Trophoblast cell (in vitro differentiated cells and primary cell): ENCODE measurements around the gene PRKCI.
"Not testable (repeated sequence)": the region's sequence is repeated elsewhere in the genome, so short reads cannot be mapped to it uniquely, and the experiment has no call there.

Experiments
- DNase-seq, 2 donors: peaks; one replicate each; pipeline ENCODE4 v3.0.0-alpha.2; 2016
- H2AFZ ChIP-seq: 2 replicates; pipeline ENCODE4 v1.6.1; 2013; ENCODE audit warnings: low read length, moderate library complexity, mild to moderate bottlenecking; ENCODE audit not compliant: insufficient read depth, poor library complexity
- H2AK5ac ChIP-seq: 2 replicates; pipeline ENCODE4 v1.6.1; 2013; ENCODE audit warnings: mild to moderate bottlenecking, low read length
- H2BK120ac ChIP-seq: 2 replicates; pipeline ENCODE4 v1.6.1; 2013; ENCODE audit warnings: low read length, mild to moderate bottlenecking, moderate library complexity; ENCODE audit not compliant: insufficient read depth, poor library complexity
- H2BK12ac ChIP-seq: 2 replicates; pipeline ENCODE4 v1.6.1; 2013; ENCODE audit warnings: mild to moderate bottlenecking, low read length, moderate library complexity
- H2BK5ac ChIP-seq: 2 replicates; pipeline ENCODE4 v1.6.1; 2013; ENCODE audit warnings: low read length, low read depth, moderate library complexity, mild to moderate bottlenecking; ENCODE audit not compliant: poor library complexity
- H3K14ac ChIP-seq: 2 replicates; pipeline ENCODE4 v1.6.1; 2013; ENCODE audit warnings: mild to moderate bottlenecking, low read length
- H3K18ac ChIP-seq: 2 replicates; pipeline ENCODE4 v1.6.1; 2013; ENCODE audit warnings: mild to moderate bottlenecking, low read length
- H3K23ac ChIP-seq: 2 replicates; pipeline ENCODE4 v1.6.1; 2013; ENCODE audit warnings: low read length
- H3K27ac ChIP-seq: 2 replicates; pipeline ENCODE4 v1.5.1; 2013; ENCODE audit warnings: low read depth, mild to moderate bottlenecking, inconsistent platforms, low read length, moderate library complexity
- H3K27me3 ChIP-seq: 2 replicates; pipeline ENCODE4 v1.6.1; 2013; ENCODE audit warnings: inconsistent platforms, mild to moderate bottlenecking, low read length, moderate library complexity; ENCODE audit not compliant: insufficient read depth
- H3K36me3 ChIP-seq, 2 experiments: 1 replicate in 1 of 2; 2 replicates in 1 of 2; pipeline ENCODE4 v1.6.1; 2013; ENCODE audit warnings: low read length in 2 of 2, mild to moderate bottlenecking in 2 of 2, moderate library complexity in 1 of 2; ENCODE audit not compliant: insufficient read depth in 2 of 2, control insufficient read depth in 1 of 2
- H3K4ac ChIP-seq: 2 replicates; pipeline ENCODE4 v1.6.1; 2013; ENCODE audit warnings: low read depth, mild to moderate bottlenecking, low read length, moderate library complexity
- H3K4me1 ChIP-seq, 2 experiments: 1 replicate in 1 of 2; 2 replicates in 1 of 2; pipeline ENCODE4 v1.6.1; 2013; ENCODE audit warnings: low read length in 2 of 2, mild to moderate bottlenecking in 2 of 2, moderate library complexity in 1 of 2; ENCODE audit not compliant: insufficient read depth in 2 of 2, control insufficient read depth in 1 of 2
- H3K4me2 ChIP-seq: 2 replicates; pipeline ENCODE4 v1.6.1; 2013; ENCODE audit warnings: inconsistent platforms, mild to moderate bottlenecking, low read length, moderate library complexity
- H3K4me3 ChIP-seq: 2 replicates; pipeline ENCODE4 v1.5.1; 2013; ENCODE audit warnings: mild to moderate bottlenecking, low read depth, low read length, inconsistent platforms
- H3K79me1 ChIP-seq: one replicate; pipeline ENCODE4 v1.6.1; 2013; ENCODE audit warnings: low read length
- H3K79me2 ChIP-seq: 2 replicates; pipeline ENCODE4 v1.6.1; 2013; ENCODE audit warnings: low read length, mild to moderate bottlenecking; ENCODE audit not compliant: control insufficient read depth, insufficient read depth, poor library complexity
- H3K9ac ChIP-seq: 2 replicates; pipeline ENCODE4 v1.6.1; 2013; ENCODE audit warnings: mild to moderate bottlenecking, low read length
- H3K9me3 ChIP-seq: 2 replicates; pipeline ENCODE4 v1.6.1; 2013; ENCODE audit warnings: low read depth, mild to moderate bottlenecking, control low read depth, inconsistent platforms, low read length; ENCODE audit not compliant: insufficient read depth
- H4K12ac ChIP-seq: 2 replicates; pipeline ENCODE4 v1.6.1; 2013; ENCODE audit warnings: low read depth, mild to moderate bottlenecking, low read length, moderate library complexity
- H4K8ac ChIP-seq: 2 replicates; pipeline ENCODE4 v1.6.1; 2013; ENCODE audit warnings: low read depth, mild to moderate bottlenecking, low read length, moderate library complexity
- H4K91ac ChIP-seq: one replicate; pipeline ENCODE4 v1.6.1; 2013; ENCODE audit warnings: low read depth, mild to moderate bottlenecking, low read length, moderate library complexity
- WGBS: extraction: QIAGEN DNeasy Blood & Tissue Kit; methylation state at CpG from one replicate; pipeline ENCODE4 v1.1.7; 2013; ENCODE audit warnings: missing lambda C conversion rate; ENCODE audit not compliant: insufficient read length, insufficient coverage; ENCODE audit errors: extremely low coverage; 5-methylcytosine and 5-hydroxymethylcytosine counted together

The PRKCI gene

GRCh38 chr3:170204509-170204908 is 17.7 kb upstream of the PRKCI start:
- DNase-seq = no peak
- no peak overlapping the region for H2BK5ac ChIP-seq
- H2AFZ ChIP-seq = no peak overlapping the region
- H3K79me1 ChIP-seq = no peaks in the 10 kb centered on the region
- H2AK5ac ChIP-seq = no peak overlapping the region
- H3K9me3 ChIP-seq = no peaks in the 10 kb centered on the region
- H3K4me3 ChIP-seq = no peak overlapping the region
- no peak overlapping the region for H3K9ac ChIP-seq
- no peak overlapping the region for H3K23ac ChIP-seq
- H2BK120ac ChIP-seq = no peak overlapping the region
- H3K4me2 ChIP-seq = no peak overlapping the region
- no peaks in the 10 kb centered on the region for H3K79me2 ChIP-seq
- no peak overlapping the region for H2BK12ac ChIP-seq
- no peaks in the 10 kb centered on the region for H3K36me3 ChIP-seq
- no peak overlapping the region for H3K4ac ChIP-seq
- H3K18ac ChIP-seq = no peak overlapping the region
- no CpG with 5 or more reads among the region's 10 CpGs for WGBS
- H3K4me1 ChIP-seq = no peaks in the 10 kb centered on the region
- H3K14ac ChIP-seq = no peak overlapping the region
- no peaks in the 10 kb centered on the region for H3K27me3 ChIP-seq
- H4K8ac ChIP-seq = no peak overlapping the region
- H3K27ac ChIP-seq = no peak overlapping the region
- H4K12ac ChIP-seq = no peak overlapping the region
- no peak overlapping the region for H4K91ac ChIP-seq

GRCh38 chr3:170205302-170205701 is 16.9 kb upstream of the PRKCI start:
- no peak for DNase-seq
- H2BK120ac ChIP-seq = no peak overlapping the region
- no peak overlapping the region for H3K9ac ChIP-seq
- no peak overlapping the region for H4K91ac ChIP-seq
- H3K23ac ChIP-seq = no peak overlapping the region
- no peak overlapping the region for H3K4me2 ChIP-seq
- no peak overlapping the region for H3K14ac ChIP-seq
- no peaks in the 10 kb centered on the region for H3K27me3 ChIP-seq
- no peaks in the 10 kb centered on the region for H3K36me3 ChIP-seq
- no peak overlapping the region for H3K27ac ChIP-seq
- H2AK5ac ChIP-seq = no peak overlapping the region
- H3K9me3 ChIP-seq = no peaks in the 10 kb centered on the region
- no peak overlapping the region for H3K4ac ChIP-seq
- no peak overlapping the region for H2BK5ac ChIP-seq
- no peak overlapping the region for H2BK12ac ChIP-seq
- H4K12ac ChIP-seq = no peak overlapping the region
- no peak overlapping the region for H2AFZ ChIP-seq
- no peak overlapping the region for H4K8ac ChIP-seq
- H3K18ac ChIP-seq = no peak overlapping the region
- WGBS = no CpG with 5 or more reads among the region's 2 CpGs
- no peaks in the 10 kb centered on the region for H3K79me2 ChIP-seq
- no peaks in the 10 kb centered on the region for H3K79me1 ChIP-seq
- no peaks in the 10 kb centered on the region for H3K4me1 ChIP-seq
- no peak overlapping the region for H3K4me3 ChIP-seq

- WGBS = no CpG with 5 or more reads among the region's 11 CpGs
- H4K91ac ChIP-seq = not testable (repeated sequence)
These were observed 16.0 kb upstream of the PRKCI start for GRCh38 chr3:170206164-170206762.

GRCh38 chr3:170207717-170208116 is 14.5 kb upstream of the PRKCI start:
- H4K91ac ChIP-seq = no peak overlapping the region
- H2BK5ac ChIP-seq = no peak overlapping the region
- H3K14ac ChIP-seq = no peak overlapping the region
- WGBS = no CpG with 5 or more reads among the region's 6 CpGs
- no peak overlapping the region for H3K4ac ChIP-seq
- no peak overlapping the region for H4K12ac ChIP-seq
- H3K18ac ChIP-seq = no peak overlapping the region
- H2BK12ac ChIP-seq = no peak overlapping the region
- no peaks in the 10 kb centered on the region for H3K79me1 ChIP-seq
- H3K27me3 ChIP-seq = no peaks in the 10 kb centered on the region
- no peak overlapping the region for H3K27ac ChIP-seq
- H3K9me3 ChIP-seq = no peaks in the 10 kb centered on the region
- no peak overlapping the region for H3K4me2 ChIP-seq
- no peak for DNase-seq
- no peaks in the 10 kb centered on the region for H3K4me1 ChIP-seq
- H3K4me3 ChIP-seq = no peak overlapping the region
- no peaks in the 10 kb centered on the region for H3K79me2 ChIP-seq
- H4K8ac ChIP-seq = no peak overlapping the region
- H3K23ac ChIP-seq = no peak overlapping the region
- no peak overlapping the region for H2AK5ac ChIP-seq
- H2AFZ ChIP-seq = no peak overlapping the region
- H3K9ac ChIP-seq = no peak overlapping the region
- no peak overlapping the region for H2BK120ac ChIP-seq
- no peaks in the 10 kb centered on the region for H3K36me3 ChIP-seq

More at GRCh38 chr3:170206164-170206762, 16.0 kb upstream of the PRKCI start:
- H3K4me1 ChIP-seq, H3K9ac ChIP-seq, H2BK120ac ChIP-seq, H3K14ac ChIP-seq, H3K36me3 ChIP-seq, H3K27me3 ChIP-seq, DNase-seq, H3K4me2 ChIP-seq, H2BK5ac ChIP-seq, H4K8ac ChIP-seq, H3K79me2 ChIP-seq, H3K79me1 ChIP-seq, H4K12ac ChIP-seq, H3K4ac ChIP-seq, H2AK5ac ChIP-seq, H2AFZ ChIP-seq, H3K27ac ChIP-seq, H3K4me3 ChIP-seq, H3K23ac ChIP-seq, H3K18ac ChIP-seq, H3K9me3 ChIP-seq, H2BK12ac ChIP-seq: not testable (repeated sequence)
